Activated CD4-positive, alpha-beta T cell treated with anti-CD3 and anti-CD28 coated beads, Interleukin-10, Interleukin-2, amounts not matched to agents 100 ng/mL and 50 ng/mL, durations not matched to agents 16 hours and 8 hours (primary cell): ENCODE measurements around the gene ATP6V0E2.
A peak's percentile ranks its signal among the peaks of the same experiment; 100 is the strongest.

Experiments used
- DNase-seq: peaks from one replicate; pipeline ENCODE4 v3.0.0-alpha.2; 2020

ATP6V0E2 gene

GRCh38 chr7:149864023-149864422, 9.7 kb upstream of the ATP6V0E2 start:
- DNase-seq = no peak

GRCh38 chr7:149864751-149865150, 9.0 kb upstream of the ATP6V0E2 start:
- DNase-seq = no peak

- DNase-seq = peak; percentile 79
Observed at GRCh38 chr7:149865437-149865836, 8.3 kb upstream of the ATP6V0E2 start.

DNA sequence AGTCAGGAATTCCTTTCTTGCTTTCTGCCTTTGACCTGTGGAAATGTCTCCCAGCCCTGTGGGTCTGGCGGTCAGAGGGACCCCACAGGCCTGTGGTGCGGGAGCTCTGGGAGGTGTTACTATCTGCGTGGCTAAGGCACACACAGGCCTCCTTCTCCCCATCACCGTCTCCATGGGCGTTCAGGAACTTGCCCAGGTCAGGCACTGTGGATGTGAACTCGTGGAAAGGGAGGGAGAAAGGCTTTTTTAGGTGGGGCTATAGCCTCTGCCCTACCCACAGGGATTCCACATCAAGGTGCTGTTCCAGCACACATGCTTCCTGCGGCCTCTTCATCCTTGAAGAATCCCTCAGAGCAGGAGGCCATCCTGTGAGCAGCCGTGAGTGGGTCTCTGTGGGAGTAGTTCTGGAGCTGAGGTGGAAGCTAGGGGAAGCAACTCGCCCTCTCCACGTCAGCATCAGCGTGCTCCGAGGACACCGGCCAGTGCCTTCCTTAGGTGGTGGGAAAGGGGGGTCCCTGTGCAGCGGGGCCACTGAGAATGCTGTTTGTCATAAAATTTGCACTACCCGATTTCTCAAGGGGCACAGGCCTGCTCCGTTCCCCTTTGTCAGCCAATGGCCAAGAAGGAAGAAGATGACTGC, 7.5 kb upstream of the ATP6V0E2 start:
- no peak for DNase-seq

DNA sequence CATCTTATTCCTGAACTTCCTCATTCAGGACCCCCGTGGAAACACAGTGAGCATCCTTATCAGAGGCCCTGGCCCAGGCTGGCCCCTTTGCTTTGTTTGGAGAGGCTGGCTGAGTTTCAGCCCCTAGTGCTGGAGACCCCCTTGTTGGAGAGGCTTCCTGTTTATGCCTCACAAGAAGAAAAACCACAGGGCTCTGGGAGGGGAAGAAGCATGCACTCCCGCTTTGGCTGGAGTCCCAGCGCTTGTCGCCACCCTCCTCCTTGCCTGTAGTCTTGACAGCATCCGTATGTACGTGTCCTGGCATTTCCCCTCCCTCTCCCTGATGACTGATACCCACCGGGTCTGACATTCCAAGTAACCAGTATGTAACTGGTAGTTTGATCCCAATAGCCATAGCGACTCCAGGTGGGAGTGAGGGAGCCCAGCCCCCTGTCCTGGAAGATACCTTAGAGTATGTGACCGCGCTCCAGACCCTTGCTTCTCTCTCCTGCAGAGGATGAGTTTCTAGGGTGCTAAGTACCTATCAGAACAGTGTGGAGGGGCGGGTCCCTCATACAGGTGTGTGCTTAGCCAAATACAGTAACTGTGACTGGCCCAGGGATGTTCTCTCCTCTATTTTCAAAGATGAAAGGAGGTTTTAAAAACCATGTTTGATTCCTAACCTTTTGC, 6.9 kb upstream of the ATP6V0E2 start:
- DNase-seq = no peak

- DNase-seq = no peak
Observed at GRCh38 chr7:149867762-149868622, 5.8 kb upstream of the ATP6V0E2 start.

DNA sequence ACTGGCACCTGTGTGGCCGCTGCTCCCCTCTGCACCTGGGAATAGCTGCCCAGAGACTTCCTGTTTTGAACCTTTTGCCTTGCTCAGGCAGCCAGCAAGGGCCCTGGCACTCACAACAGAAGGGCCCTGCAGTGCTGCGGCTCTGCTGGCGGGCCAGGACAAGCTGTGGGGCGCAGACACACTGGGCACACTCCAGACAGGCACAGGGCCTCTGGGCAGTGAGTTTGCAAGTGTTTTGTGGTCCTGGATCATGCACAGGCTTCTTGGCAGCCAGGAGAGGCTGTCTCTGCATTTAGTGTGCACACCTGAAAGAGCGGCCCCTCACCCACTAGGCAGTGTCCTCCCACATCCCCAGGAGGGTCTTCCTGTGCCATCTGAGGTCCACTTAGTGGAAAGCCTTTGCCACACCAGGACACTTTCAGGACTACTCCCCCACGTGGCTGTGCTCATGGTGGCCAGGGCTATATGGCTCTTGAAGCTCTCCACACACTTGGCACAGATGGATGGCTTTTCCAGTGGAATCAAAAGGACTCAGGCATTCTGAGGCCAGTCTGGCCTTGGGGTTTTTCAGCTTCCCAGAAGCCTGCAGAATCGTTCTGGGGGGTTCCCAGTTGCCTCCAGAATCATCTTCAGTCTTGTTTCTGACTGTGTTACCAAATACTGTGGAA, 5.0 kb upstream of the ATP6V0E2 start:
- DNase-seq = no peak

GRCh38 chr7:149869291-149869650, 4.5 kb upstream of the ATP6V0E2 start:
- DNase-seq = no peak

- DNase-seq = peak; percentile 74
Observed at GRCh38 chr7:149869867-149870266, 3.9 kb upstream of the ATP6V0E2 start.

GRCh38 chr7:149870274-149870673, 3.5 kb upstream of the ATP6V0E2 start:
- no peak for DNase-seq

DNA sequence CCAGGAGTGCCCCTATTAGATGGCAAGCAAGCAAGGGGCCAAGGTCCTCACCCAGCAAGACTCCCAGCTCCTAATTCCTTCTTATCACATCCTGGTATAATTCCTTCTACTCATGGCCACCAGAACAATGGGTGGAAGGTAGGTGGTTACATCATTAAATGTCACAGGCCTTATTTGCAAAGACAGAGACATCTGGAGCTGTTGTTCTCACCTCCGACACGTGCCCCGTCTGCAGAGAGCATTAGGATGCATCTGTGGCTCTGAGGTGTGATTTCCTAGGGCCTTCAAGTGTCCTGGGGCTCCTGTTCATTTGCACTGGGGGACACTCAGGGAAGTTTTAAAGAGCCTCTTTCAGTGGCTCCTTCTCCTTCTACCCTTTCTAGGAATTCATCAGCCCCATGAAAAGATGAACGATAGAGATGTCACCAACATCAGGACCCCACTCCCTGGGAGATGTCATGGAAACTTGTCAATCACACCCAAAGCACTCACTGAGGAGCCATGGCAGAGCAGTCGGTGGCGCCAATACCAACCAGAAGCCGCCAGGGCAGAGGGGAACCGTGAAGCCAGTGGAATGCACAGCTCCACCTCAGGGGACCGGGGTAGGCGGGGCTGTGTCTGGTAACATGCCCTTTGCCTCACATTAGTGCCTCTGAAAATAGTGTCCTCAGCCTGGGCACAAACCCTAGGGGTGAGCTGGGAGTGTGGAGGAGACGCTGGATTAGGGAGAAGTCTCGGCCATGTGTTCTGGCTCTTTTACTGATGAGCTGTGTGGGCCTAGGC, 2.9 kb upstream of the ATP6V0E2 start:
- DNase-seq = no peak

GRCh38 chr7:149871576-149871975, 2.2 kb upstream of the ATP6V0E2 start:
- peak; percentile 53 for DNase-seq

DNA sequence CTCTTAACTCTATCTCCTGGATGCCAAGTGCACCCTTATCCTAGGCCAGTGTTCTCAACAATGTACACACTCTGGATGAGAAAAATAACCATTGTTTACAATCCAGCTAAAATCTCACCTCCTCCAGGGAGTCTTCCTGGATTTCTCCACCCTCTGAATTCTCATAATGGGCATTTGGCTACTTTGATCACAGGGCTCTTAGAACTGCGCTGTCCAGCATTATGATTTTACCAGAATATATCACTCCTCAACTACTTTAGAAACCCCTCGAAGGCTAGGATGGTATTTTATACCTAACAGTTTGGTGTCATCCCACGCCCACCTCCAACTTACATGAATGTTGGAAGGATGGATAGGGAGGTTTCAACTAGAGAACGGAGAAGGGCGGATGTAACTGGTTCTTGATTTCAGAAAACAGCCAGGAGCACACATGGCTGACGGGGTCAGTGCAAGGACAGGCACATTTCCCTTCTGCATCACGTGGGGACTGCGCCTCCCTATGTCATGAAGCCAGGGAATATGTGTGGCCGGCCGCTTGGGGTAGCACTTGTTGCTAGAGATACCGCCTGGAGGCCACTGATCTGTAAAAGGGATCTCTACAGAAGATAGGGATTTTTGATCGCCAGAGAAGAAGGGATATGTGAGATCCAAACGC, 1.2 kb upstream of the ATP6V0E2 start:
- peak; percentile 59 for DNase-seq

- no peak for DNase-seq
Observed at GRCh38 chr7:149873970-149874643, 338 bp downstream of the ATP6V0E2 start.

- no peak for DNase-seq
Observed at GRCh38 chr7:149874644-149875028, 867 bp downstream of the ATP6V0E2 start.

DNA sequence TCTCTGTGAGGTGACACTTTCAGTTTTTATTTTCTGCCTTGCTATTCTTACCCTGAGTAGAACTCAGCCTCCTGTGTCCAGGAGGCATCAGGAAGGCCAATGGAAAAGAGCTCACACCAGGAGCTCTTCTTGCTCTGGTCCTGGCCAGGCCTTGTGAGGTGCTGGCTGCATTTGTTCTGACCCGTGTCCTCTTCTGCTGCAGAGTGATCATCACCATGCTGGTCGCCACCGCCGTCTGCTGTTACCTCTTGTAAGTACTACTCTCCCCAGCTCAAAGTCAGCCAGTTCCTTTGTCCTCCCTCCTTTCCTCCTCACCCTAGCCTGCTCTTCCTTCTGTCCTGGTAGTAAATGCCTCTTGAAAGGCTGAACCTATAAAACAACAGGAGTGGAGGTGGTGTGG, 1.6 kb downstream of the ATP6V0E2 start:
- no peak for DNase-seq

DNA sequence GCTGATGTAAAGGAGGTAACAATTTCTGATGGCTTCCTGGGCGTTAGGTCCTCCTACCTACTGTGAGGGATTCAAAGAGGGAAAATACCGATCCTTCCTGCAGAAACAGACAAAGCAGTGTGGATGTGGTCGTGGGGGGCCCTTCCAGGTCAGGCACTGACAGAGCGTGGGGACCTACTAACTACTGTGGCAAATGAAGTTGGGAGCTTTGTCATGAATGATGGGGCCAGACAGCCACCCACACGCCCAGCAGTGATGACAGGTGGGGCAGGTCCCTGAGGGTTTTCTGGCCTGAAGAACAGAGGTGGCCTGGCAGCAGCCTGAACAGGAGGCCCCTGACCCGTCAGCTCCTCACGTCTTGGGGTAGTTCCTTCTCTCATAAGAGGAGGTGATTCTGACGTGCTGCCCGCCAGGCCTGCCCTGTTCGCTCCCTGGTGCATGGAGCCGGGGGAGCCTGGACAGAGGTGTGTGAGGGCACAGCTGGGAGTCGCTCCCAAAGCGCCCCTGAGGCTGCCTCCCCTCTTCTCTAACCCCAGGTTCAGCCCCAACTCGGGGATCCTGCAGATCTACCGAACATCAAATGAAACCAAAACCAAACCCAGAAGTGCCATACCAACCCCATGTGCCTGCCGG, 4.2 kb downstream of the ATP6V0E2 start:
- DNase-seq = no peak

- no peak for DNase-seq
Observed at GRCh38 chr7:149878523-149878921, 4.8 kb downstream of the ATP6V0E2 start.

DNA sequence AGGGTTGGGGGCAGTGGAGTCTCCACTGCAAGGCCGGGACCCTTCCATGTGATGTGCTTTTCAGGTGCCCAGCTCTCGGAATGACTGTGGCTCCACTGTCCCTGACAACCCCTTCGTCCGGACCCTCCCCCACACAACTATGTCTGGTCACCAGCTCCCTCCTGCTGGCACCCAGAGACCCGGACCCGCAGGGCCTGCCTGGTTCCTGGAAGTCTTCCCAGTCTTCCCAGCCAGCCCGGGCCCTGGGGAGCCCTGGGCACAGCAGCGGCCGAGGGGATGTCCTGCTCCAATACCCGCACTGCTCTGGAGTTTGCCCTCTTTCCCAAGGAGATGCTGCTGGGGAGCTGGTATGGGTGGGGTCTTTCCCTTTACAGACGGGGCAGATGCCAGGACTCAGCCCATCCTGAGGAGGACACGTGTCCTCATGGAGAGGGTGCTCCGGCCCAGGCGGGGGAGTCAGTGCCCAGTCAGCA, 5.5 kb downstream of the ATP6V0E2 start:
- DNase-seq = no peak

GRCh38 chr7:149879766-149880637, 6.2 kb downstream of the ATP6V0E2 start:
- no peak for DNase-seq
